GM18505 (cell line): ENCODE measurements around the gene VCAN.

ENCODE experiments used
- ATAC-seq: cut with Tn5 transposase; IDR thresholded peaks from one replicate; pipeline ENCODE4 v1.9.1; 2021; ENCODE audit not compliant: unreplicated experiment
- POLR2A ChIP-seq: IDR thresholded peaks from 4 replicates; pipeline ENCODE4 v1.6.1; 2011; ENCODE audit warnings: borderline replicate concordance; ENCODE audit not compliant: insufficient read depth, insufficient read length; ENCODE audit errors: extremely low read depth

The VCAN gene

GRCh38 chr5:83547161-83547560, 75.6 kb downstream of the VCAN start:
- no peak for ATAC-seq
- no peak for TF ChIP-seq POLR2A

GRCh38 chr5:83547889-83548288, 76.3 kb downstream of the VCAN start:
- no peak for TF ChIP-seq POLR2A
- no peak for ATAC-seq

GRCh38 chr5:83548581-83548980, 77.0 kb downstream of the VCAN start:
- TF ChIP-seq POLR2A = no peak
- no peak for ATAC-seq

- TF ChIP-seq POLR2A = no peak
- no peak for ATAC-seq
Measured at GRCh38 chr5:83549076-83549475, 77.5 kb downstream of the VCAN start.

- ATAC-seq = no peak
- TF ChIP-seq POLR2A = no peak
Measured at GRCh38 chr5:83549674-83550073, 78.1 kb downstream of the VCAN start.

GRCh38 chr5:83551821-83552220, 80.3 kb downstream of the VCAN start:
- TF ChIP-seq POLR2A = no peak
- no peak for ATAC-seq

GRCh38 chr5:83552275-83552674, 80.7 kb downstream of the VCAN start:
- ATAC-seq = no peak
- TF ChIP-seq POLR2A = no peak

- no peak for TF ChIP-seq POLR2A
- no peak for ATAC-seq
Measured at GRCh38 chr5:83553000-83553486, 81.5 kb downstream of the VCAN start.

- no peak for TF ChIP-seq POLR2A
- no peak for ATAC-seq
Measured at GRCh38 chr5:83554133-83554532, 82.6 kb downstream of the VCAN start.

GRCh38 chr5:83554686-83555085, 83.1 kb downstream of the VCAN start:
- no peak for TF ChIP-seq POLR2A
- no peak for ATAC-seq

- ATAC-seq = no peak
- no peak for TF ChIP-seq POLR2A
Measured at GRCh38 chr5:83555263-83555662, 83.7 kb downstream of the VCAN start.

- no peak for TF ChIP-seq POLR2A
- no peak for ATAC-seq
Measured at GRCh38 chr5:83556190-83556589, 84.6 kb downstream of the VCAN start.

- no peak for ATAC-seq
- TF ChIP-seq POLR2A = no peak
Measured at GRCh38 chr5:83559118-83559785, 87.7 kb downstream of the VCAN start.

GRCh38 chr5:83562071-83562606, 90.6 kb downstream of the VCAN start:
- TF ChIP-seq POLR2A = no peak
- ATAC-seq = no peak
